Stimulated activated naive CD8-positive, alpha-beta T cell treated with anti-CD3 and anti-CD28 coated beads, Interleukin-15, Interleukin-2, amounts not matched to agents 100 U/mL and 50 U/mL, for 24 hours (primary cell): ENCODE results near the gene ITGB1BP2.
A peak's percentile ranks its signal among the peaks of the same experiment; 100 is the strongest.
"Not testable (repeated sequence)": the region's sequence is repeated elsewhere in the genome, so short reads cannot be mapped to it uniquely, and the experiment has no call there.

Experiments
- ATAC-seq: fragments of 150-1000 bp; cut with Tn5 transposase; one replicate; pipeline ENCODE4 v1.10.0; 2021
- DNase-seq: peaks from one replicate; pipeline ENCODE4 v3.0.0; 2021

The ITGB1BP2 gene

GRCh38 chrX:71301195-71301924 lies at the start of gene ITGB1BP2:
TSS of gene ITGB1BP2 (plus strand) at chrX:71301750. CDS start at chrX:71301807, 57 bp downstream.
- DNase-seq (no peak), ATAC-seq (no peak)

GRCh38 chrX:71252221-71252620 lies 49.3 kb upstream of the ITGB1BP2 start:
- no peak for DNase-seq
- ATAC-seq = no peak

- no peak for ATAC-seq
- peak; percentile 65 for DNase-seq
These were observed 48.1 kb upstream of the ITGB1BP2 start for GRCh38 chrX:71253253-71254091.

GRCh38 chrX:71254092-71254963 lies 47.2 kb upstream of the ITGB1BP2 start, which contains the start of gene ZMYM3:
TSS of gene ZMYM3 (minus strand) at chrX:71254140. CDS start at chrX:71253255, 885 bp downstream.
- ATAC-seq (peak; percentile 89), DNase-seq (peak; percentile 80)

- ATAC-seq (no peak), DNase-seq (no peak)
These were observed 45.5 kb upstream of the ITGB1BP2 start for GRCh38 chrX:71256051-71256450.

GRCh38 chrX:71256856-71257255 lies 44.7 kb upstream of the ITGB1BP2 start:
- DNase-seq (no peak), ATAC-seq (no peak)

- not testable (repeated sequence) for DNase-seq, ATAC-seq
These were observed 32.9 kb upstream of the ITGB1BP2 start for GRCh38 chrX:71268624-71269023.

GRCh38 chrX:71269801-71270395 lies 31.7 kb upstream of the ITGB1BP2 start:
- no peak for DNase-seq
- ATAC-seq = no peak

GRCh38 chrX:71272313-71272712 lies 29.2 kb upstream of the ITGB1BP2 start:
- ATAC-seq, DNase-seq: not testable (repeated sequence)

GRCh38 chrX:71281300-71281699 lies 20.2 kb upstream of the ITGB1BP2 start:
- not testable (repeated sequence) for DNase-seq, ATAC-seq

GRCh38 chrX:71282514-71283402 lies 18.8 kb upstream of the ITGB1BP2 start:
- peak; percentile 45 for DNase-seq

GRCh38 chrX:71283403-71284143 lies 18.0 kb upstream of the ITGB1BP2 start, which contains the start of gene NONO:
TSS of gene NONO (plus strand) at chrX:71283635. CDS start at chrX:71290638, 7,003 bp downstream.
- ATAC-seq (peak; percentile 79), DNase-seq (peak; percentile 79)

More at GRCh38 chrX:71282514-71283402, 18.8 kb upstream of the ITGB1BP2 start:
- peak; percentile 74 for ATAC-seq

- ATAC-seq (no peak), DNase-seq (no peak)
These were observed 15.6 kb upstream of the ITGB1BP2 start for GRCh38 chrX:71285929-71286328.

GRCh38 chrX:71291381-71291780 lies 10.2 kb upstream of the ITGB1BP2 start:
- ATAC-seq (no peak), DNase-seq (no peak)

- DNase-seq (no peak), ATAC-seq (no peak)
These were observed 8.7 kb upstream of the ITGB1BP2 start for GRCh38 chrX:71292669-71293365.

- no peak for DNase-seq
- ATAC-seq = no peak
These were observed 4.7 kb upstream of the ITGB1BP2 start for GRCh38 chrX:71296806-71297205.

GRCh38 chrX:71298119-71298518 lies 3.4 kb upstream of the ITGB1BP2 start:
- no peak for DNase-seq
- ATAC-seq = no peak

- not testable (repeated sequence) for DNase-seq, ATAC-seq
These were observed 1.5 kb upstream of the ITGB1BP2 start for GRCh38 chrX:71300064-71300463.

GRCh38 chrX:71300495-71300894 lies 1.1 kb upstream of the ITGB1BP2 start:
- not testable (repeated sequence) for DNase-seq, ATAC-seq
